HT-29 (cell line): ENCODE data around the gene LRCH2. TPM values are rescaled to one million over a fixed set of nuclear protein-coding genes. Genes with fewer than 3 reads are reported as not detected.

ENCODE experiments used
- DNase-seq: peaks from one replicate; pipeline ENCODE4 v3.0.0-alpha.2; 2015; ENCODE audit warnings: low spot score
- small RNA-seq: library from RNA; depleted of rRNA; stranded (forward); fragments of <200 nt; gene quantifications from one replicate; pipeline ENCODE3, GENCODE V24; 2014
- total RNA-seq: library from RNA; depleted of rRNA; stranded (reverse); fragments of >200 nt; shearing (Covaris generic); gene quantifications from 2 replicates; pipeline ENCODE4 v1.2.3, GENCODE V29; 2014; rRNA removed

LRCH2 gene
- total RNA-seq, 1 experiment from 2014 or later: not detected

- DNase-seq: no peak
These were observed 165.0 kb downstream of the LRCH2 start for GRCh38 chrX:115068896-115069295.

DNA sequence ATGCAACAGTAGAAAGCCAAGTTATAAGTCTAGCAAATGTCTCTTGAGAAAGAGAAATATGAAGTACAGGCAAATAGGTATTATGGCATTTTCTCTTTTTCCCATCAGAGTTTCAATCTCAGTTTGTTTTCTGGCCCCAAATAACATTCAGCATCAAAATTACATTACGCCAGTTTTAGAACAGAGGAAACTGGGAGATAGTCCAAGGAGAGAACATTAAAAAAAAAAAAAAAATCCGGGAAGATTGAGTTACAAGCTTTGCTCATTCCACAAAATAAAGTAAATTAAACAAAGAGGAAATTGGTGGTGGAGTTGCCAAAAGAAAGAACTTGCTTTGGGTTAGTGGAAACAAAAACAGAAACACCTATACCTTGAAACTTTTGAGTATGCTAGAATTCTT, 166.1 kb downstream of the LRCH2 start:
- DNase-seq: no peak

GRCh38 chrX:115065304-115065703, 168.6 kb downstream of the LRCH2 start:
- DNase-seq: no peak

Small RNA genes lying within 50 kb of the gene (small RNA-seq; reads per million reads assigned to genes)
- gene RF00019 (not detected), gene SNORA35B (not detected)

Other genes starting within 250 kb of the LRCH2 start
- gene IL13RA2, start 216.5 kb downstream of the LRCH2 start, total RNA-seq: not detected in 2 replicates
- gene RBMXL3, start 44.7 kb downstream of the LRCH2 start, total RNA-seq: not detected in 2 replicates
- gene LUZP4, start 55.6 kb upstream of the LRCH2 start, total RNA-seq: not detected in 2 replicates